Breast epithelium (tissue), 3 donors: ENCODE data around the gene CAMK2B.

Experiments
- POLR2A ChIP-seq: fragments of 450-650 bp; IDR thresholded peaks from one replicate; pipeline ENCODE4 v1.6.1; 2016; ENCODE audit warnings: antibody characterized with exemption, mild to moderate bottlenecking, moderate library complexity
- POLR2AphosphoS5 ChIP-seq, 3 donors: sonication (generic); formaldehyde crosslinking; IDR thresholded peaks; one replicate each; pipeline ENCODE4 v1.6.1; 2017; ENCODE audit warnings: antibody characterized with exemption in 3 of 3
- TF ChIP-seq, protein P1 (sequence below), 3 donors: fragments of 450-650 bp; IDR thresholded peaks; one replicate each; pipeline ENCODE4 v1.5.1; 2016 to 2017; ENCODE audit warnings: antibody characterized with exemption in 3 of 3, mild to moderate bottlenecking in 3 of 3, moderate library complexity in 3 of 3

DNA sequence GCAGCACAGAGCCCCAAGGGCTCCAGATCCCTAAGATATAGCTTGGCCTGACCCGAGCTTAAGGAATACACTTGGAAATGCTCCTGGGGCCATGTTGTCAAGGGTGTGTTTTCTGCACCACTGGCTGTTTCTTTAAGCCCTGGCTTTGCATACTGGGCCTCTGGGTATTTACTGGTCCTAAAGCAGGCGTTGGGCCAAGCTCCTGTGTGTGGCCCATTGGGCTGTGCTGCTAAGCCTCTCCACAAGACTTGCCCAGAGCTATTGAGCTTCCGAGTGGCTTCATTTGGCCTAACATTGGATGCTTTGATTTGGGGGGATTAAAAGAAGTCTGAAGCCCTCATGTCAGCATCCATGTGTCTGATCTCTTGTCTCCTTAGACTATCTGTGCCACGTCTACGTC lies 119.4 kb downstream of the CAMK2B start:
- TF ChIP-seq, protein P1, sequence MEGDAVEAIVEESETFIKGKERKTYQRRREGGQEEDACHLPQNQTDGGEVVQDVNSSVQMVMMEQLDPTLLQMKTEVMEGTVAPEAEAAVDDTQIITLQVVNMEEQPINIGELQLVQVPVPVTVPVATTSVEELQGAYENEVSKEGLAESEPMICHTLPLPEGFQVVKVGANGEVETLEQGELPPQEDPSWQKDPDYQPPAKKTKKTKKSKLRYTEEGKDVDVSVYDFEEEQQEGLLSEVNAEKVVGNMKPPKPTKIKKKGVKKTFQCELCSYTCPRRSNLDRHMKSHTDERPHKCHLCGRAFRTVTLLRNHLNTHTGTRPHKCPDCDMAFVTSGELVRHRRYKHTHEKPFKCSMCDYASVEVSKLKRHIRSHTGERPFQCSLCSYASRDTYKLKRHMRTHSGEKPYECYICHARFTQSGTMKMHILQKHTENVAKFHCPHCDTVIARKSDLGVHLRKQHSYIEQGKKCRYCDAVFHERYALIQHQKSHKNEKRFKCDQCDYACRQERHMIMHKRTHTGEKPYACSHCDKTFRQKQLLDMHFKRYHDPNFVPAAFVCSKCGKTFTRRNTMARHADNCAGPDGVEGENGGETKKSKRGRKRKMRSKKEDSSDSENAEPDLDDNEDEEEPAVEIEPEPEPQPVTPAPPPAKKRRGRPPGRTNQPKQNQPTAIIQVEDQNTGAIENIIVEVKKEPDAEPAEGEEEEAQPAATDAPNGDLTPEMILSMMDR (IDR thresholded peaks at IDR 0.05), result no peak
- TF ChIP-seq POLR2A, result no peak
- no peak for TF ChIP-seq POLR2AphosphoS5 (IDR thresholded peaks at IDR 0.05)
